GM18502 (cell line): ENCODE data around the gene PLK5.

Source experiments
- ATAC-seq: cut with Tn5 transposase; IDR thresholded peaks from one replicate; pipeline ENCODE4 v1.9.1; 2021; ENCODE audit warnings: mild to moderate bottlenecking; ENCODE audit not compliant: unreplicated experiment, poor library complexity

The PLK5 gene

GRCh38 chr19:1549332-1549945 lies 25.6 kb downstream of the PLK5 start:
- ATAC-seq: no peak

- no peak for ATAC-seq
These were observed 27.5 kb downstream of the PLK5 start for GRCh38 chr19:1551068-1552040.

GRCh38 chr19:1553415-1553814 lies 29.5 kb downstream of the PLK5 start:
- ATAC-seq: no peak

DNA sequence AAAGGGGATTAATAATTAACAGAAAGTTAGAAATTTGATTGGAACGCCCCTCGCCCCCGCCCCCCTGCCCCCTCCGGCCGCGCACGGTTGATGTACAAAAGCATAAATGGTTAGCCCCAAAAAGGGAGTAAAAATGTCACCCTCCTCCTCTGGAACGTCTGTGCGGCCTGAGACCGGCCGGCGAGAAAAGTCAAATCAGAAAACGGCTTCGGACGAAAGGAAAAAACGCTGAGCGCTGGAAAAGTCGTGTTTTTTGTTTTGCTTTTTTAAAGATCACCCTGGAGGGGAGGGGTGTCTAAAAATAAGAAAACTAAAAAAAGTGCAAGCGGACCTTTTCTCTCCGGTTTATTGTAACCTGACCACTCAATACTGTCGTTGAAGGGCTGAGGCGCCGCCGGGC lies 31.1 kb downstream of the PLK5 start:
- ATAC-seq: no peak

DNA sequence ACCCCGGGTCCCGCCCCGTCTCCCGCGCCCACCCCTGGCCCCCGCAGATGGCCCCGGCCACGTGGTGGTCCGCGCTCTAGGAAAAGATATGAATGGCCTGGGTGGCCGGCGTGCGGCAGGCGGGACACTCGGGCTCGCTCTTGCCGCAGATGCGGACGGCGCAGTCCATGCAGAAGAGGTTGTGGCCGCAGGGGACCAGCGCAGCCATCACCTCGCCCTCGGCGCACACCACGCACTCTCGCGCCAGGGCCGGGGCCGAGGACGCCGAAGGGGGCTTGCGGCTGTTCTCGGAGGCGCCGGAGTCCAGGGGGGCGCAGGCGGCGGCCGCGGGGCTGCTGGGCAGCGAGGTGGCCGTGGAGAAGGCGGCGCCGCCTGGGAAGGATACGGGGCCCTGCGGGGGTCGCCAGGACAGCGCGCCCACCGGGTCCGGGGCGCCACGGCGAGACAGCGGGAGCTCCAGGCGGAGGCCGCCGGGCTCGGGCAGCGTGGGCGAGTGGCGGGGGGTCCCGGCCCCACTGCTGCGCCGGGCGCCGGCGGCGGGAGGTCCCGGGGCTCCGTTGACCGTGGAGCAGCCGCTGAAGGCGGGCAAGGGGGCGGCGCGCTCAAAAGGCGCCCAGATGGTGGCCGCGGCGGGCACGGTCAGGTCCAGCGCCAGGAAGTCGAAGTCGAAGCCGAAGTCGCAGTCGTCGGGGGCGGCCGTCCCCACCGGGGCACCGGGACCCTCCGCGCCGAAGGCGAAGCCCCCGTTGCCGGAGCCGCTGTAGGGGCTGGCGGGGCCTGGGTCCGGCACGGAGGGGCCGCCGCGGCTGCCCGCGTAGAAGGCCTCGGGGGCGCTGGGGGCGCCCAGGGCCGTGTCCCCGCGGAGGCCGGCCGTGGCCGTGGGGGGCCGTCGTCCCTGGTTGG lies 31.9 kb downstream of the PLK5 start:
- ATAC-seq: no peak

DNA sequence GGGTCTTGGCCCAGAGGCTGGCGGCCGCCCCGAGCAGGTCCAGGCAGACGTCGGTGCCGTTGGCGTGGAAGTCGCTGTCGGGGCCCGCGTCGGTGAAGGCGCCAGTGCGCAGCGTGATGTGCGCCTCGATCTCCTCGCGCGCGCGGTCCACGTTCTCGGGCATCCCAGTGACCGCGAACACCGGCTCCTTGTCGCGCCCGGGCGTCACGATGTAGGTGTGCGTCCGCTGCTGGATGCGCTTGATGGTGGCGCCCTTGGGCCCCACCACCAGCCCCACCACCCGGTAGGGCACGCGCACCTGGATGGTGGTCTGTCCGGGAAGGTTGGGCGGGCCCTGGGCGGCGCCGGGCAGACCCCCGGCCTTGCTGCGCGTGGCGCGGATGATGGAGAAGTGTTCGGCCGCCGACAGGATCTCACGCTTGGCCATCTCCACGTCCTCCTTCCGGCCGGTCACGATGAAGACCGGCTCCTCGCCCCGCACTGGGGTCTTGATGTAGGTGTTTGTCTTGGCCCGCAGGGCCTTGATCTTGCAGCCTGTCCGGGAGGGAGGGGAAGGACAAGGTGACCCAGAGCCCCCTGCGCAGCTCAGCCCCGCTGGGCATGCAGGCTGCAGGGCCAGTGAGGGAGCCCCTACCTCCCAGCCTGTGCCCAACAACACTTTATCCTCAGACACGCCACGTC lies 32.7 kb downstream of the PLK5 start:
- ATAC-seq: no peak

DNA sequence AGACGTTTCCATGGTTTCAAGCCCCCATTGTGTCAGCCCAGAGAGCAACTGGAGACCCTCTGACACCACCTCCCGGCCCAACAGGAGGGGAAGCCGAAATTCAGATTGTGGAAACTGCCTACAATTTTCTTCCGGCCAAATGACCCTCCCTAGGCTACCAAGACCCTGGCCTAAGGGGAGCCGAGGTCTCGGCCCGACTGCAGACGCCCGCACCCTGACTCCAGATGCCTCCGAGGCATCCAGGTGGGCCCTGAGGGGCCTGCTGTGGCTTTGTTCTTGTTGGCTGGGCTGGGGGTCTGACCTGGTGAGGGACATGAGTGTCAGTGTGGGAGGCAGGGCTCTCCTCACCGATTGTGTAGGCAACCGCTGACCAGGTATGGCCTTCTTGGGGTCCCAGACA lies 34.7 kb downstream of the PLK5 start:
- no peak for ATAC-seq

GRCh38 chr19:1560286-1560882 lies 36.5 kb downstream of the PLK5 start:
- ATAC-seq: no peak

DNA sequence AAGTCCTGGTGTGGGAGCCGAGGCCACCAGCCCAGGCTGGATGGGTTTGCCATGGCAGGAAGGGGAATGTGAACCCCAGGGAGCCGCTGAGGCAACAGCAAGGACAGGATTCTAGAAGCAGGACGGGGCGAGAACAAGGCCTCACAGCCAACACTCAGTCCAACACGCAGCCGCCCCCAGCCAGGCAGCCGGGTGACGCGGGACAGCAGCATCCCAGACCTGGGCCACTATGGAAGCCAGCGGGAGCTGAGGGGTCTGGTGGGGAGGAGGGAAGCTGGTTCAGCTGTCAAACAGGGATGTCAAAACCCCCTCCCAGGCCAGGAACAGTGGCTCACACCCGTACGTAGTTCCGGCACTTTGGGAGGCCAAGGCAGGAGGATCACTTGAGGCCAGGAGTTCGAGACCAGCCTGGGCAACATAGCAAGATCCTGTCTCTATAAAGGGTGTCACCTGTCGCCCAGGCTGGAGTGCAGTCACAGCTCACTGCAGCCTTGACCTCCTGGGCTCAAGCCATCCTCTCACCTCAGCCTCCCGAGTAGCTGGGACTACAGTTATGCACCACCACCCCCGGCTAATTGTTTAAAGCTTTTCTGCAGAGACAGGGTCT lies 37.5 kb downstream of the PLK5 start:
- ATAC-seq: no peak

GRCh38 chr19:1563251-1563650 lies 39.4 kb downstream of the PLK5 start:
- no peak for ATAC-seq

DNA sequence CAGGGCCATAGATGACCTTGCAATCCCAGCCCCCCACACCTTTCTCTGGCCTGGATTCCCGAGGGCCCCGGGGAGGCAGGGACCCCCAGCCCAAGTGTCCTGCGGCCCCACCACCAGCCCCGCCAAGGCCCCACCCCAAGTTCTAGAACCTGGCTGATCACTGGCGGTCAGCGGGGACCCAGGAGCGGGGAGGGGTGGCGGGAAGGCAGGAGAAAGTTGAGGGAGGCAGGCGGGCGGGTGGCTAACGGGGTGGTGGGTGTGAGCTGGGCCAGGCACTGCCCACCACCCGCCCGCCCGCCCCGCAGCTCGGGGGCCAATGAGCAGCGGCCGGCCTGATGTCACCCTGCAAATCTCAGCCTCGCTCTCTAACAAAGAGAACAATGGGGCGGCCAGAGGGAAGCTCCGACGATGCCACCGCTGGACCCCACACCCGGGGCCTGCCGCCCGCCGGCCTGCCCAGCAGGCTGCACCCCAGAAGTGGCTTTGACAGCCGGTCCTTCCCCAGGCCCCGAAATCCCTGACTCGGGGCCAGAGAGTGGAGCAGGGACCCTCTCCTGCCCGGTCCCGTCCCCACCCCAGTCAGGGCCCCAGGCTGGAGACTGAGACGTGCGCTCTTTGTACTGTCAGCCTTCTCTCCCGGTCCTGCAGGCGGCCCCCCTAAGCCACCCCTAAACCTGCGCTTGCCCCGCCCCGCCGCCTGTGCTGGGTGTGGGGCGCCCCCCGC lies 42.7 kb downstream of the PLK5 start:
- no peak for ATAC-seq

- ATAC-seq: no peak
These were observed 43.4 kb downstream of the PLK5 start for GRCh38 chr19:1567116-1567847.

DNA sequence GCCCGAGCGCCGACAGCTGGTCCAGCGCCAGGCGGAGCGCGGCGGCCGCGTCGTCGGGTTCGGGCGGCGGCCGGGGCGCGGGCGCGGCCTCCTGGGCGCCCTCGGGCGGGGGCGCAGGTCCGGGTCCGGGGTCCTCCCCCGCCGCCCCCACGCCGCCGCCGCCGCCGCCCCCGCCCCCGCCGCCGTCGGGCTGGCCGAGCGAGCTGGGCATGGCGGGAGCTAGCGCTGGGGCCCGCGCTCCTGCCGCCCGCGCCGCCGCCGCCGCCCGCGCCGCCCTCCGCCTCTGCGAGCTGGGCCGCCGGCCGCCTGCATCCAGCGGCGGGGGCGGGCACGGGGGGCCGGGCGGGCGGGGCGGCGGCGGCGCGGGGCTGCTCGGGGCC lies 44.0 kb downstream of the PLK5 start:
- ATAC-seq: no peak

- ATAC-seq: no peak
These were observed 44.6 kb downstream of the PLK5 start, which contains the start of gene MEX3D for GRCh38 chr19:1568320-1569019. TSS of gene MEX3D (minus strand) at chr19:1568325. CDS start at chr19:1568058, 267 bp downstream.

DNA sequence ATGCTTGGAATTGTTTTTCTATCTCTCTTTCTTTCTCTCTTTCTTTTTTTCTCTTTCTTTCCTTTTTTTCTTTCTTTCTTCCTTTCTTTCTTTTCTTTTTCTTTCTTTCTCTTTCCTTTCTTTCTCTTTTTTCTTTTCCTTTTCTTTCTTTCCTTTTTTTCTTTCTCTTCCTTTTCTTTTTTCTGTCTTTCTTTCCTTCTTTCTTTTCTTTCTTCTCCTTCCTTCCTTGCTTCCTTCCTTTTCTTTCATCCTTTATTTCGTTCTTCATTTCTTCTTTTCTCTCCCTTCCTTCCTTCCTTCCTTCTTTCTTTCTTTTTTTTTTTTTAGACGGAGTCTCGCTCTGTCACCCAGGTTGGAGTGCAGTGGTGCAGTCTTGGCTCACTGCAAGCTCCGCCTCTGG lies 46.1 kb downstream of the PLK5 start:
- ATAC-seq: no peak

DNA sequence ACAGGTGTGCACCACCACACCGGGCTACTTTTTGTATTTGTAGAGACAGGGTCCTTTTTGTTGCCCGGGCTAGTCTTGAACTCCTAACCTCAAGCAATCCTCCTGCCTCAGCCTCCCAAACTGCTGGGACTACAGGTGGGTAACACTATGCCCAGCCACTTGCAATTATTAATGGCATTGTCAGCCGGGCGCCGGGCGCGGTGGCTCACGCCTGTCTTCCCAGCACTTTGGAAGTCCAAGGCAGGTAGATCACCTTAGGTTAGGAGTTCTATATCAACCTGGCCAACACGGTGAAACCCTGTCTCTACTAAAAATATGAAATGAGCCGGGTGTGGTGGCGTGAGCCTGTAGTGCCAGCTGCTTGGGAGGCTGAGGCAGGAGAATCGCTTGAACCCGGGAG lies 47.0 kb downstream of the PLK5 start:
- ATAC-seq: no peak

GRCh38 chr19:1571358-1571757 lies 47.5 kb downstream of the PLK5 start:
- no peak for ATAC-seq
